BLaER1 (cell line): ENCODE results near the gene MTHFD1.

Experiments used
- H3K27ac ChIP-seq: shearing (Covaris generic); formaldehyde crosslinking; 2 replicates; pipeline ENCODE4 v1.8.1; 2022
- H3K27me3 ChIP-seq: shearing (Covaris generic); formaldehyde crosslinking; 2 replicates; pipeline ENCODE4 v1.8.1; 2022
- H3K36me3 ChIP-seq: shearing (Covaris generic); formaldehyde crosslinking; 2 replicates; pipeline ENCODE4 v1.8.1; 2022
- H3K4me1 ChIP-seq: shearing (Covaris generic); formaldehyde crosslinking; 2 replicates; pipeline ENCODE4 v1.8.1; 2022
- H3K4me2 ChIP-seq: shearing (Covaris generic); formaldehyde crosslinking; 2 replicates; pipeline ENCODE4 v1.8.1; 2022
- H3K4me3 ChIP-seq: shearing (Covaris generic); formaldehyde crosslinking; 2 replicates; pipeline ENCODE4 v1.8.1; 2022
- H3K9ac ChIP-seq: shearing (Covaris generic); formaldehyde crosslinking; 2 replicates; pipeline ENCODE4 v1.8.1; 2022
- H3K9me3 ChIP-seq: shearing (Covaris generic); formaldehyde crosslinking; 2 replicates; pipeline ENCODE4 v1.8.1; 2022
- H4K20me1 ChIP-seq: shearing (Covaris generic); formaldehyde crosslinking; 2 replicates; pipeline ENCODE4 v1.8.1; 2022
- Cebpa-rat ChIP-seq: shearing (Covaris generic); IDR thresholded peaks from 2 replicates; pipeline ENCODE4 v1.8.1; 2022

MTHFD1 gene

DNA sequence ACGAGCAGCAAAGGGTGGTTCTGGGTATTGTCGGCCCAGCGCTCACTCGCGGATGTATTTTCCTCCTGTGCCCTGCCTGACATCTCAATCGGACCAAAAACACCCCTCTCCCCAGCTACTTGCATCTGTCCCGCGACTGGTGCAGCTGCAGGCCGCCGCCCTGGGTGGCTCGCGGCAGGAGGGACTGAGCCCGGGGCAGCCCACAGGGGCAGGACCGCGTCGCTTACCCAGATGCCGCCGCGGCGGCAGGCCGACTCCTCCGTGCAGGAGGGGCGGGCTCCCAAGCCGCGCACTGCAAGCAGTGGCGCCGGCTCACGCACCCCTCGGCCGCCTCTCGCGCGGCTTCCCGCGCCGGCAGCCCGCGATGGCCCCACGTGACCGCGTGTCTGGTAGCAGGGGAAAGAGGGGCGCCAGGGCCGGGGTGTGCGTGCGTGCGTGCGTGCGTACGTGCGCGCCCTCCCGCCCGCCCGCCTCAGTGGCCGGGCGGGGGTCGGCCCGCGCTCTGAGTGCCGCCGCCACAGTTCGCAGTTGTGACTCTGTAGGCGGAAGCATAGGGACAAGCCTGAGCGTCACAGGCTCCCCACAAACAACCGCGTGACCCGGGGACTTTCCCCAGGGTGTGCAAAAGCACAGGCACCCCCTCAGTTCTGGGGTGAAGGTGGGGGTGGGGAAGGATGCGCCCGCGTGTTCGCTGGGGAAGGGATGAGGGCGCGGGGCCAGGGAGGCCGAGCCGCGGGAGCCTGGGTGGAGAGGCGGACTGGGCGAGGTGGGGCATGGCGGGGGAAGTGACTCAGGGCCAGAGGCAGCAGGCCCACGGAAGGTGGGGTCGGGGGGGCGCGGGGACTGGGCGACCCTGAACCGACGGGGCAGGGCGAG lies 115.5 kb downstream of the MTHFD1 start, which contains the start of gene ZBTB25:
Gene ZBTB25 (minus strand): TSS at position 405 of the 876 bp plus-strand sequence. CDS start 13,305 bp downstream, outside the sequence.
- no peaks in the 10 kb centered on the region for H3K27me3 ChIP-seq
- H3K9me3 ChIP-seq = no peaks in the 10 kb centered on the region
- peaks cover 50% of the 10 kb centered on the region for H4K20me1 ChIP-seq
- H3K4me3 ChIP-seq = peak within 1 kb of the TSS; percentile 94
- peak within 1 kb of the TSS; percentile 94 for H3K4me2 ChIP-seq
- H3K4me1 ChIP-seq = peaks cover 63% of the 10 kb centered on the region
- H3K27ac ChIP-seq = peak within 1 kb of the TSS; percentile 100
- peak within 1 kb of the TSS; percentile 100 for H3K9ac ChIP-seq
- TF ChIP-seq Cebpa-rat = no peak
- H3K36me3 ChIP-seq = peaks cover 7% of the 10 kb centered on the region; the same call in 1 of the 2 replicates

DNA sequence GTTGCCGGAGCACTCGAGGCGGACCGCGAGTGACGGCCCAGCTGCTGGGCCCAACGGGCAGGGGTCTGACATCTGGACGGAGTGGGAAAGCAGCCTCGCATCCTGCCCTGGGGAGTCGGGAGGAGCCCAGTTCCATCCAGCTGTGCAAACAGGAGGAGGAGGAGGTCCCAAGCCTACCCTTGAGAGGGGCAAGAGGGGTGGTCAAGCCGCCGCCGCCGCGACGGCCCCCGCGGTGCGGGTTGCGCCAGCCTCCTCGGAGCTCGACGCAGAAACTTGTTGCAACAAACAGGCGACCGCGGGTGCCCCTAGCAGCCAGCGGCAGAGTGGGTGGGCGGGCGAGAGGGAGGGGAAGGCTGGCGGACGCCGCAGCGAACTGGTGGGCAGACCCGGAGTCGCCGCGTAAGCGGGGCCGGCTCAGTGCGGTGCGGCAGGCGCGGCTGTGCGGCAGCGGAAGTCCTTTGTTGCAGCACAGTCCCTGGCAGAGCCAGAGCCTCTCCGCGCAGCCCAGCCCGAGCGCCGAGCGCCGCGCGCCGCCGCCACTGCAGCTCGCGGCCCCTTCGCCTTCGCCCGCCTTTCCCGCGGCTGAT lies 116.2 kb downstream of the MTHFD1 start, which contains the start of gene ZBTB1:
Gene ZBTB1 (plus strand): TSS at position 461 of the 587 bp plus-strand sequence. CDS start 16,735 bp downstream, outside the sequence.
- Histone ChIP-seq H3K4me2 (peak within 1 kb of the TSS; percentile 94), H3K4me1 (peaks cover 70% of the 10 kb centered on the region)

DNA sequence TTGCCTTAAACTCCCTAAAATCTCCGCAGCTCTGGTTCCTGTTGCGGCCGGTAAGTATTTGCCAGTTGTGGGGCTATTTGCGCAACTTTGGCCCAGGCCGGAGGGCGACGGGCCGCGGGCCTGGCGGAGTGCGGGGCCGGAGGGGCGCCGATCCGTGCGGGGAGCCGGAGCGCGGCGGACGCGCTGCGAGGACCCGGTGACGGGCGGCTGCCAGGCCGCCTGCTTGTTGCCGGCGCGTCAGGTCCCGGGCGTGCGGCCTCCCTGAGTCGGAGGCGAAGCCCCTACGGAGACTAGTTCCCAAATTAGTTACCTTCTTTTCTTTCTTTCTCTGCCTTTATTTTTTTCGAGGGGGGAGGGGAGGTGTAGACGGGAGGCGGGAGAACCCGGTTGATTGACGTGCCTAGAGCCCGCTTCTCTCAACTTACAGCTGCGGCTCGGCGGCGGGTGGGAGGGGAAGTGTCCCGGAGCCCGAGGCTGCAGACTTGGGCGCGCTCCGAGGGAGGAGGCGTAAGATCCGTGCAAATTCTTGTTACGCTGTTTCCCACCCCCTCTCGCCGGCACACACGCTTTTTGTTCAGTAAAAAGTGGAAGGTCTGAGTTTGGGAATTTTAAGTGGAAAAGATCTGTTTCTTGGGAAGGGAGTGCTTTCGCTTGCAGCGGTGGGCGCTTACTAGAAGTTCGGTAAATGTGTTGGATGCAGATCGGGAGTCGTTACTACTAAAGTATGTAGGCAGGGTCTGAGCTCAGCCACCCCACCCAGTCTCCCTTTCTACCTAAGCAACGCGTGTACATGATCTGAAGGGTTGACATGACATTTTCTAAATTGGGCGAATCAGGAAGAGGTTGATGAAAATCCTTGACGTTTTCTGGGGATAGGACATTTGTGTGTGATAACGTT lies 117.0 kb downstream of the MTHFD1 start:
- no peaks in the 10 kb centered on the region for H3K36me3 ChIP-seq
- peaks cover 69% of the 10 kb centered on the region for H3K4me1 ChIP-seq

More for the DNA sequence above, 116.2 kb downstream of the MTHFD1 start, which contains the start of gene ZBTB1:
- Histone ChIP-seq H3K36me3 (no peaks in the 10 kb centered on the region), H3K9ac (peak within 1 kb of the TSS; percentile 100), H3K27me3 (no peaks in the 10 kb centered on the region), H3K4me3 (peak within 1 kb of the TSS; percentile 94), H4K20me1 (peaks cover 57% of the 10 kb centered on the region), H3K27ac (peak within 1 kb of the TSS; percentile 100), H3K9me3 (no peaks in the 10 kb centered on the region)
- peak; percentile 24; the same call in 1 of the 2 replicates for TF ChIP-seq Cebpa-rat

DNA sequence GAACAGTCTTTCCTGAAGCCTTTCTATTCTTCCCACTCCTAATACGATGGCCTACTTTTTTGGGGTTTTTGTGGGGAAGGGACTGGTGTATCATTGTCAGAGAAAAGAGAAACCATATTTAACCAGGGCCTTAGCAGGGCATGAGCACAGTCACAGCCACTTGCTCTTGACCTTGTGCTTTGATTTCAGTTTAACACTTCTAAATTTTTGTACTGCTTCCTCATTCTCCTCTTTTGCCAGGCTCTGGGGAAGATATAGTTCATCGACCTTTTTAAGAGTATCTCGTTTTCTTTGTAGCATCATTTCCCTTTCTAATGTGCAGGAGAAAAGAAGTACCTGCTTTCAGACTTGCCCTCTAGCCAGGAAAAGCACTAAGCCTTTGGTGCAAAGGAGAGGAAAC lies 118.6 kb downstream of the MTHFD1 start:
- H3K9me3 ChIP-seq = no peaks in the 10 kb centered on the region
- H3K4me3 ChIP-seq = peak overlapping the region; percentile 94
- peak overlapping the region; percentile 100 for H3K9ac ChIP-seq
- peaks cover 4% of the 10 kb centered on the region; the same call in 1 of the 2 replicates for H3K36me3 ChIP-seq
- H3K4me1 ChIP-seq = peaks cover 69% of the 10 kb centered on the region
- no peak for TF ChIP-seq Cebpa-rat
- peaks cover 76% of the 10 kb centered on the region for H4K20me1 ChIP-seq
- H3K27me3 ChIP-seq = no peaks in the 10 kb centered on the region
- H3K4me2 ChIP-seq = peak overlapping the region; percentile 94
- H3K27ac ChIP-seq = peak overlapping the region; percentile 39; the same call in 1 of the 2 replicates

More for the DNA sequence above, 117.0 kb downstream of the MTHFD1 start:
- Histone ChIP-seq H3K9me3 (no peaks in the 10 kb centered on the region), H3K27me3 (no peaks in the 10 kb centered on the region), H3K4me2 (peak overlapping the region; percentile 94), H3K9ac (peak overlapping the region; percentile 100), H3K4me3 (peak overlapping the region; percentile 94), H3K27ac (peak overlapping the region; percentile 100), H4K20me1 (peaks cover 65% of the 10 kb centered on the region)
- TF ChIP-seq Cebpa-rat = no peak

- Histone ChIP-seq H3K9ac (no peak overlapping the region; the same call in 1 of the 2 replicates), H3K4me1 (peaks cover 60% of the 10 kb centered on the region), H4K20me1 (peaks cover 76% of the 10 kb centered on the region), H3K9me3 (no peaks in the 10 kb centered on the region), H3K27me3 (no peaks in the 10 kb centered on the region), H3K36me3 (peaks cover 11% of the 10 kb centered on the region; the same call in 1 of the 2 replicates), H3K4me2 (peak overlapping the region; percentile 94), H3K27ac (no peak overlapping the region), H3K4me3 (no peak overlapping the region; the same call in 1 of the 2 replicates)
- no peak for TF ChIP-seq Cebpa-rat
Observed at GRCh38 chr14:64507376-64508156, 119.4 kb downstream of the MTHFD1 start.

DNA sequence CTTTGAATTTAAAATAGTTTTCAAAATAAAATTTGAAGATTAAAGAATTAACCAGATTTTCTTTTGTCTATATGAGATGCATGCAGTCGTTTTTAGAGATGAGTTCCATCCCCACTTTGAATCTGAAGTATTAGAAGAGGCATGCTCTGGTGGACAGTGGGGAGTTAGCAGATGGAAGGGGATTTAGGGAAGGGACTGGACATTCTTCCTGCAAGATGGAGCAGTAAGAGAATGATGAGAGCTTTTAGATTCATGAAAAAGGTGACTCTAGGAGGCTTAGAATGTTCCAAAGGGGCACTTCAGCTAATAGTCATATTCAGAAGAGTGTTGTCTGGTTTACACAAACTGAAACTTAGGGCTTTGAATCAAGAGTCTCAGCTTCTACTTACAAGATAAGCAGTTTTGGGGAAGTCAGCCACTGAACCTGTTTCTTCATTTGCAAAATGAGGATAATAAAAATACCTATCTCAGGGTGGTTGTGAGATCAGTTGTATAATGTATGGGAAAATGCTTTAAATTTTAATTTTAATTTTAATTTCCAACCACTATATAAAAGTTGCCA lies 120.1 kb downstream of the MTHFD1 start:
- H3K36me3 ChIP-seq = peaks cover 11% of the 10 kb centered on the region; the same call in 1 of the 2 replicates
- no peak overlapping the region for H3K27ac ChIP-seq
- H4K20me1 ChIP-seq = peaks cover 82% of the 10 kb centered on the region
- no peak overlapping the region for H3K4me3 ChIP-seq
- H3K27me3 ChIP-seq = no peaks in the 10 kb centered on the region
- H3K9ac ChIP-seq = no peak overlapping the region
- TF ChIP-seq Cebpa-rat = no peak
- peaks cover 59% of the 10 kb centered on the region for H3K4me1 ChIP-seq
- H3K9me3 ChIP-seq = no peaks in the 10 kb centered on the region
- H3K4me2 ChIP-seq = peak overlapping the region; percentile 94

GRCh38 chr14:64509036-64509435 lies 120.9 kb downstream of the MTHFD1 start:
- peaks cover 11% of the 10 kb centered on the region; the same call in 1 of the 2 replicates for H3K36me3 ChIP-seq
- H3K27me3 ChIP-seq = no peaks in the 10 kb centered on the region
- no peak overlapping the region for H3K4me3 ChIP-seq
- peak overlapping the region; percentile 0; the same call in 1 of the 2 replicates for H3K4me2 ChIP-seq
- no peak overlapping the region for H3K9ac ChIP-seq
- H3K4me1 ChIP-seq = peaks cover 59% of the 10 kb centered on the region
- TF ChIP-seq Cebpa-rat = no peak
- H3K9me3 ChIP-seq = no peaks in the 10 kb centered on the region
- H4K20me1 ChIP-seq = peaks cover 89% of the 10 kb centered on the region
- H3K27ac ChIP-seq = no peak overlapping the region
